Ramos (cell line): ENCODE data around the gene SERP2.

Experiments
- in situ Hi-C: fragments of 300-500 bp; cut with MboI; formaldehyde crosslinking; loops from one replicate; pipeline ENCODE4 v1.14.3; 2022; ENCODE audit warnings: low sequenced_read_pairs; ENCODE audit not compliant: unreplicated experiment

SERP2 gene

DNA sequence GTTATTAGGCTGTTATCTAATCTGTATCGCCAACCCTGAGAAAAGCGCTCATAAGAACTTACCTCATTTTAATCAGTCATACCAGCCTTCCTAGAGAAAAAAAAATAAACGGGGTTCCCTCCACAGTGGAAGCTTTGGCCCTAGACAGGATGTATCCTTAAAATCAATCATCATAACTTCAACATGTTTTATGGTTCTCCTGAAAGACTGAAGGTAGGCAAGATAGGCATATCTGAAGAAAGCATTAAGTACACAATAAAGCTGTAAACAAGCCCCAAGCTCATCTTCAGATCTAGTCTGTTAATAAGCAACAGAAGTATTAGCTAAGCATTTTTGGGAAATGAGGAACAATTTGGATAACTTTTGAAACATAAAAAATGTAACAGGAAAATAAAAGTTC, 18.7 kb upstream of the SERP2 start:
- in situ Hi-C loops: no loop called here

DNA sequence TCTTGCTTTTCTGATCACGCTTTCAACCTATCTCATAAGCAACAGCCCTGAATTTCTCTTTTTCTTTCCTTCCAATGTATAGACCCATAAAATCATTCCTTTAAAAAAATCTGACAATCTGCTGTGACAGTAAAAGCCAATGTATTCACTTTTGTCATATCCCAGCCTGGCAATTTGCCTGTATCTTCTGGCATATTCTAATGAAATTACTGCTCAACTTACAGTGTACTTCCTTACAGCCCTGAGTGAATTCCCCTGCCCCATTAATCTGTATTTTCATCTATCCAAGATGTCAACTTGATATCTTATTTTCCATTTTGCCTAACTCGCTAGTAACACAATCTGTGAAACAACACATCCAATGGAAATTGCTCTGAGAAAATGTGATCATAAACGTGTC, 18.0 kb upstream of the SERP2 start:
- in situ Hi-C loops: no loop called here

DNA sequence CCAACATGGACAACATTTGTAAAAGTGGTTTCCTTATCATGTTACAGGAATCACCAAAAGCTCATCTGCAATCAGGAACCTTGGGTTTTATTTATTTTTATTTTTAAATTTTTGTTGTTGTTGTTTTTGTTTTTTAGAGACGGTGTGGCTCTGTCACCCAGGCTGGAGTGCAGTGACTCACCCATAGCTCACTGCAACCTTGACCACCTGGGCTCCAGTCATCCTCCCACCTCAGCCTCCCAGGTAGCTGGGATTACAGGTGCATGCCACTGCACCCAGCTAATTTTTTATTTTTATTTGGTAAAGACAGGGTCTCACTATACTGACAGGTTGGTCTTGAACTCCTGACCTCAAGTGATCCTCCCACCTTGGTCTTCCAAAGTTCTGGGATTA, 13.6 kb upstream of the SERP2 start:
- in situ Hi-C loops: no loop called here

GRCh38 chr13:44362394-44363040, 11.1 kb upstream of the SERP2 start:
- in situ Hi-C loops: no loop called here

GRCh38 chr13:44363631-44364344, 9.8 kb upstream of the SERP2 start:
- in situ Hi-C loops: no loop called here

DNA sequence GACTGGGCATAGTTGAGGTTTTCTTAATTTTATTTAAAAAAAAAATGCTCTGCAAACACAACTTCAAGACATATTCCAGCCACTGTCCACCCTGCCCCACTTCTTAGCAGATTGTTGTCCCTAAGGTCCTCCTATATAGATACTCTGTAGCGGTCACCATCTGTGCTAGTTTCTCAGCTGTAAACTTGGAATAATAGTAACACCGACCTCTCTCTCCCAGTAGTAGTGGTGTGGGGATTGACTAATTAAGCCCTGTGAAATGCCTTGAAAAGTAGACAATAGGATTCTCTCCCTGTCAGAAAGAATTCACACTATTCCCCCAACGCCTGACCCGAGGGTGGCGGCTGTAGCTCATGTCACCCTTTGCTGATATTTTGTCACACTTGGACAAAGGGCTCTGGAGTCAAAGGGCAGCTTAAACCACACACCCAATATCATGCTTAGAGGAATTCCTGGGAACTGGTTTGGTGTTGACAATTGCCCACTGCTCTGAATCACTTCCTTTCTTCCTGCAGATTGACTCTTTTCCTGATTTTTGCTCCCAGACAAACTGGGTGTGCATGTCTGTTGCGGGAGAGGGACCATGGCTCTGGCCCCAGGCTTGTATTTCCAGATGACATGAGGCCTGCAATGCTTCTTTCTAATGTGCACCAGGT, 9.2 kb upstream of the SERP2 start:
- in situ Hi-C loops: no loop called here

DNA sequence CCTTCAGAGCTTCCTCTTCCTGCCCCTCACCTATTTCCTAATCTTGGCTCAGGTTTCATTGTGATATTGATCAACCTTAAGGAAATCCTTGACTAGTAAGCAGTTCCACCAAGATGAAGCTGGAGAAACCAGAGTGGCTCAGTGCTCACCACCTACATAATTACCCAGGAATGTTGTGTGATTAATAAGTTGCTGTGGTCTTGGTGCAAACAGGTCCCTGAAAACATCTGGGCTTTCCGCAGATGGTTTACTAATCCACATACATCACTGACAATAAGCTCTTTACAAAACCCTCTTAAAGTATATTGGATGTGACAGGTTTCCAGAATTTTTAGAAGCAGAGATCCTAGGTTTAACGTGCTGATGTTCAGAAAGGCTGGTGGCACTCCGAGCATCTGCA, 8.6 kb upstream of the SERP2 start:
- in situ Hi-C loops: no loop called here

DNA sequence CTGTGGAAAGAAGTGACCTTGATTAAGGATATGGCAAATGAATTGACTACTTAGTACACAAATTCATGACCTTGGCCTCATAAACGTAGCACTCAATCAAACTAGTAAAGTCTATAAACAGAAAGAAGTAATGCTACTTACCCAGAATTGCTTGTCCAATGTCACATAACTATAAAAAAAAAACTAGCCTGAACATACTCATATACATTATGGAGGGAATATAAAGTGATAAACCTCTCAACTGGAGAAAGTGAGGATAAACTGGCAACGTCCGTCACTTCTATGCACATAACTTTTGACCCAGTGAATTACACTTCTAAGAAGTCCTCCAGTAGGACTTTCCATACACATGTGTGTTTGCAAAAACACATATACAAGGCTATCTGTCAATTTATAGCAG, 7.7 kb upstream of the SERP2 start:
- in situ Hi-C loops: no loop called here

DNA sequence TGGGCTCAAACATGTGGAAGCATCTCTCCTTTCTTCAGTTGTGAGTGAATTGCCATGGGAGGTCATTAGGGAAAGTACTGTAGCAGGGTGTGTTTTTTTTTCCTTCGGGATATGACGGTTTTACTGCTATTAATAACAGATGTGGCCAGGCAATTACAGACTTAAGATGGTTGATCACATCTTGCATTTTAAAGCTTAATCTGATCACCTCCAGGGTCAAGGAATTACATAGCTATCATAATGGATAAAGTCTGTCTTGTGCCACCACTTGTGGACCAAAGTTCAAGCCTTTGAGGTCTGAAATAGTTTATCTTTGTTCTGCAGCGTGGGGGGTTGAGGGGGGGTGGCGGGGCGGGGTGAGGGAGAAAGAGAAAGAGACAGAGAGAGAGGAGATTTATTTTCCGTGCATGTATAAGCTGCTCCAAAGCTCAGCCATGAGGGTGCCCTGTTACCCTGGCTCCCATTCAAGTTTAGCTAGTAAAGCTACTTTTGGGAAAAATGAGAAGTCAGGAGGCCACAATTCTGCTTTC, 5.5 kb upstream of the SERP2 start:
- in situ Hi-C loops: no loop called here

DNA sequence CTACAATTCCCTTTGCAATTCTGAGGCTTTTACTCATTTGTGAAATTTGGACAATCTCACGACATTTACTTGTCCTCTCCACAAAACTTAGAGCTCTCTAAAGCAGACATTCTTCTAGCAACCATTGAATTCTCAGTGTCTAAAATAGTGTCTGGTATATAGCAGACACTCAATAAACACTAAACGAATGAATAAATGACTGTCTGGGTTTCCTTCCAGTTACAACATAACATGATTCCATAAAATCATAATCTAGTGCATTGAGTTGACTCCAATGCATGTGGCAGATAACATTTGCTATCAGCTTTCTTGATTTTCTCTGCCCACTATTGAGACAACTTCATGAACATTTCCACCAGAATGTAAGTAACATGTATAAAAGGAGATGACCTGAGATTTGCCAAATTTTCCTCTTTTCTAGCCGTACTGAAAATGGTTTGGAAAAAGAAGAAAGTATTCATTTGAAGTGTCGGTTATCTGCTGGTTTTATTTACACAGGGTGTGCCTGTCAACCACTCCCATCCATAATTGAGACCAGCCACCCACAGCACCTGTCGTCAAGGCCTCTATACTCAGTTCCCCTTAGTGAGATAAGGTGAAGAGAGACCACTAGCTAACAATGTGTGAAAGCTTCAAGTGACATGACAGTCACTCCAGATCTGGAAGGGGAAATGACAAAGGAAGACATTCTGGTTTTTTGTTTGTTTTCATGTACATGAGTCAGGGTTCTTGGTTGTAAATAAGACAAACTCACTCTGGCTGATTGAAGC, 4.8 kb upstream of the SERP2 start:
- in situ Hi-C loops: no loop called here

DNA sequence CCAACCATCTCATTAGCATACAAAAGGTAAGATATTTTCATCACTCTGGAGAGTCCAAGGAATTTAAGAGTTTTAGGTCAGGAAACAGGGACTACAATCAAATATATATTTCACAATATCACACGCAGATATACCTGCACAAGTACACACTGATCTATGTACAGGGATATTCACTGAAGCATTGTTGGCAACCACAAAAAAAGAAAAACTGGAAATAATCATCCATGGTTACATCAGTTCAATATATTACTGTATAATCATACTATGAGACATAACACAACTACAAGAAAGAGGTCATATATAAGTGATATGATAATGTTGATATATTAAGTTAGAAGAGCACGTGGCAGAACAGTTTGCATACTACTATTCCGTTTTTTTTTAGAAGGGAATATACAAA, 2.2 kb upstream of the SERP2 start:
- in situ Hi-C loops: no loop called here

DNA sequence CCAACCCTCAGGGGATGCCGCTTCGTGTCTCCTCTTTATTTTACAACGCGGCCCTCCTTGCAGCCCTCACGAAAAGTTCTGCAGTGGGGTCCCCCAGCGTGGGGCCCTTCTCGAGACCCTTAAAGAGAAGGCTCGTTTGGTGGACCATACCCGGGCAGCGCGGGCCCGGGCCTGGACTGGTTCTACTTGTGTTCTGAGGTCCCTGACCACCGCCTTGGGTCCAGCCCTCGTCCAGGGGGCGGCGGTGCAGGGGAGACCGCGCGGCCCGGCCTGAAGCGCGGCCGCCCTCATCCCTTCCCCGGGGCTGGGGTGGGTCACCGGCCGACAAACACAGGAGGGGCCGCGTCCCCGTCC, 400 bp upstream of the SERP2 start:
- in situ Hi-C loops: no loop called here

DNA sequence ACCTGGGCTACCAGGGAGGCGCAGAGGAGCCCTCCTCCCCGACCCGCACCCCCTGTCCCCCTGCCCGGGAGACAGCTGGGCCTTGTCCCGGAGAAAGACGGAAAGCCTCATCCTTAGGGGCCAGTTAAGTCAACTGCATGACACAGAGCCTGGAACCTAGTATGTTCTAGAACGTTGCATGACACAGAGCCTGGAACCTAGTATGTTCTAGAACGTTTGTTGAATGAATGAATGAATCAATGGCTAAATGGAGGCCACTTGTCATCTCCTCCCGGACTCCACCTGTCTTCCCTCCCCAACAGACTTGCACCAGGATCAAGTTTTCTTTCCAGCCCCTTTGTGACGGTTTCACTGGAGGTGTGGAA, 706 bp downstream of the SERP2 start:
- in situ Hi-C loops: no loop called here

- in situ Hi-C loops: no loop called here
These were observed 4.7 kb downstream of the SERP2 start for GRCh38 chr13:44378277-44378676.

DNA sequence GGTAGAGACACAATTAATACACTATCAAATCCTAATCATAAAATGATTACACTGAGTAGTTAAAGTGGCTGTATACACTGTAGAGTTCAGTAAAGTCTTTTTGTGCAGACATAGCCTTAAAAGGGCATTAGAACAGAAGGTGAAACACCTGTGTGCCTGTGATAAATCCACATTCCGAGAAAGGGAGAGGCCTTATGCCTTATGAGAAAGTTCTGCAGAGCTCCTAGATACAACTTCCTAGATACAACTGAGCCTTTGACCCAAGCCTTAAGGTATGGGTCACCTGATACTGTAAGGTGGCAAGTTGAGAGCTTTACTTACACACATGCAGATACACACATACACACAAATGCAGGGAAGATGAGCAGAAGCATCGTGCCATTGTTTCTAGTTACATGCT, 6.3 kb downstream of the SERP2 start:
- in situ Hi-C loops: no loop called here

DNA sequence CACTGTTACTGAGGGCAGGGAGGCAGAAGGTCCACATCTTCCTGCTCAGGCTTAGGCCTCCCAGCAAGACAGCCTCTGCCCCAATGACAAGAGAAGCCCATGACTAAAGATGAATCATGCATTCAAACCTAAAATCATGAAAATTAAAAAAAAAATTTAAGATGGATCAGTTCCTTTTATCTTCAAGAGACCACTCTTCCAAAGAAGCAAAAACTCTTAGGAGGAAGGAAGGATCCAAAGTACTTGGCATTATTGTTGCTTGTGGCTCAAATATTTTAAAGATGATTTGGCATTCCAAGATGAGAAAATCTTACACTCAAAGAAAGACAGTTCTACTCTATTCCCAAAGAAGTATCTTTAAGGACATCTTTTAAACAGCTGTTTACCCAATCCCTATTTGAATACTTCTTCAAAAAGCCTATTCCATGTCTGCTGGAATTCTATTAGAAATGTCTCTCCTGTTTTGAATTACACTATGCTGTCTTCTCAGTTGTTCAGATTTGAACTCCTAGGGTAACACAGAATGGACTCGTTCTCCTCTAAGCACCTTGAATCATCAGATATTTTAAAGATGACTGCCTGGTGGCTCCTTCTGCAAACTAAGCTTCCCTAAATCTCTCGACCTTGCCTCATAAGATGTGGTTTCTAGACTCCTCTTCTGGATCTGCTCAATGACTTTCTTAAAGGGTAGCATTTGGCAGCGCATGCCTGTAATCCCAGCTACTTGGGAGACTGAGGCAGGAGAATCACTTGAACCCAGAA, 7.0 kb downstream of the SERP2 start:
- in situ Hi-C loops: no loop called here

DNA sequence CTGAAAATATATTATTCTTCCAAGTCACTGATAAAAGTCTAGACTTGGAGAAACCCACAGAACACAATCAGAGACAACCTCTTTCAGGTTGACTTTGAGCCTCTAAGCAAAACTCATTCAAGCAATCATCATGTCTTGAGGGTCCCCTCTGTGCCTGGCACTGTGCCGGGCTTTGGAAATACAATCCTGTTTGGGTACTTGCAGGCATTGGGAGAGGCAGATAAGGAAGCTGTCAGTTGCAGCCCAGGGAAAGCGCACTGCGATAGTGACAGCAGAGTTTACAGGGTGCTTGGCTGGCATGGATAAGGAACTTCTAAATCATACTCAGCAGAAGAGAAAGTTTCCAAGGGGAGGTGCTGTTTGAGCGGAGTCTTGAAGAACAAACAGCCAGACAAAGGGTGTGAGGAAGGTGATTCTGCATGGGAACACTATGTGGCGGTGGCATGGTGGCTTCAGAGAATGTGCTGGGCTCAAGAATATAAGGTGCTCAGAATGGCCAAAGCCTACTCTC, 9.1 kb downstream of the SERP2 start:
- in situ Hi-C loops: no loop called here

- in situ Hi-C loops: no loop called here
These were observed 10.3 kb downstream of the SERP2 start for GRCh38 chr13:44383945-44384344.

- in situ Hi-C loops: no loop called here
These were observed 11.2 kb downstream of the SERP2 start for GRCh38 chr13:44384778-44385177.

GRCh38 chr13:44385401-44385800, 11.8 kb downstream of the SERP2 start:
- in situ Hi-C loops: no loop called here
